NCI-H1048 (cell line): ENCODE data around the gene ABCA4.

Source experiments
- DNase-seq: peaks from one replicate; lab custom pipeline; 2025; lab: John Stamatoyannopoulos, UW

ABCA4 gene

DNA sequence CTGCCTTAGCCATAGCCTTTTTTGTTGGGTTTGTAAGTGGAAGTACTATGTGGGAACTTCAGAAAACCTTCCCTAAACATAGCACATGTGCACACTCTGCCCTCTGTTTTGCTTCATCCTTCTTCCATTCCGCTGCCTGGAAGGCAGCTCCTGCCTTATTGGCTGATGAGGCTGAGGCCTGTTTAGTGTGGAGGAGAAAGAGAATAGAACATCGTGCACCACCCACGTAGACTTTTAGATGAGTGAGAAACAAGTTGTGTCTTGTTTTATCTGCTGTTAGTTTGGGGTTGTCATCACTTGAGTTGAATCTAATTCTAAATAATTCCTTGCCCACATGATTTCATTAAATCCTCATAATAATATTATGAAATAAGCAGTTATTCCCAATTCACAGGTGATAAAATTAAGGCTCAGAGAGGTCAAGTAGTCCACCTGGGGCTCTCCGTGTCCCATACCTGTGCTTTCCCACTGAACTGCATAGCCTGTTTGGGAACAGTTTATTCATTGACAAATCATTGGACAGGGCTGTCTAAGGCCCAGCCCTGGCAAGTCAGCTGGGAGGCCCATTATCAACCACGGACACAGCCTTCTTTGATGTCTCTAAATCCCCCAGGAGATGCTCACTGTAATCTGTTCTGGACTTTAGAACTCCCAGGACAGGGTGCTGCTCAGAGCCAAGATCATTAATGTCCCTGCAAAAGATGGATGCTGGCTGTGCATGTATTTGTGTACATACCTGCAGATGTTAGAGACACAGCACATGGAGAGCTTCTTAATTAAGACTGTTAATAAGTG lies 93.0 kb downstream of the ABCA4 start:
- DNase-seq = no peak

DNA sequence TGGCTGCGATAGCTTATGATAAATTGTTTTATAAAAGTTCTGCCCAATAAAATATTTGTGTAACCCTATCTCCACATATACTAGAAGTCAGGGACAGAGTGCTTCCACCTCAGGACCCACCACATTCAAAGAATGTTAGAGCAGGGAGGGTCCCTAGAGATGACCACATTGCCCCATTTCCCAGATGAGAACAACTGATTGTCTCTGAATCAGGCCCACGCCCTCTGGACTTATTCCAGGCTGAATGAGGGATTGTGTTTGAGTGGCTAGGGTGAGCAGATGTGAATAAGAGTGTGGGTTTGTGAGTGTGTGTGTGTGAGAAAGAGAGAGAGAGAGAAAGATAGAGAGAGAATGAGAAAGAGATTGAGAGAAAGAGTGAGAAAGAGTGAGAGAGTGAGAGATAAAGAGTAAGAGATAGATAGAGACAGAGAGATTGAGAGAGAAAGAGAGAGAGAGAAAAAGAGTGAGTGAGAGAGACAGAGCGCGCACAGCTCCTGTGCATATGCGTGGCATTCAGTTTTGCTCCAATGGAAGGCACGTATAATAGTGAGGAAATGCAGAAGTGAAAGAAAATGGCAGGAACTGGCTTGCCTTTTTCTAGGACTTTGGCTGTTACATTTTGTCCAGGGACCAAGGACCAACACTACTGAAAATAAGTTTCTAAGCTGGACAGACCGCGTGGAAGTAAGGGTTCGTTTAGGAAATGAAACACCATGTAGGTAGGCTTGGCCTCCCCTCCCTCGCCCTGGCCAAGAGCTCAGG lies 94.1 kb downstream of the ABCA4 start:
- no peak for DNase-seq

DNA sequence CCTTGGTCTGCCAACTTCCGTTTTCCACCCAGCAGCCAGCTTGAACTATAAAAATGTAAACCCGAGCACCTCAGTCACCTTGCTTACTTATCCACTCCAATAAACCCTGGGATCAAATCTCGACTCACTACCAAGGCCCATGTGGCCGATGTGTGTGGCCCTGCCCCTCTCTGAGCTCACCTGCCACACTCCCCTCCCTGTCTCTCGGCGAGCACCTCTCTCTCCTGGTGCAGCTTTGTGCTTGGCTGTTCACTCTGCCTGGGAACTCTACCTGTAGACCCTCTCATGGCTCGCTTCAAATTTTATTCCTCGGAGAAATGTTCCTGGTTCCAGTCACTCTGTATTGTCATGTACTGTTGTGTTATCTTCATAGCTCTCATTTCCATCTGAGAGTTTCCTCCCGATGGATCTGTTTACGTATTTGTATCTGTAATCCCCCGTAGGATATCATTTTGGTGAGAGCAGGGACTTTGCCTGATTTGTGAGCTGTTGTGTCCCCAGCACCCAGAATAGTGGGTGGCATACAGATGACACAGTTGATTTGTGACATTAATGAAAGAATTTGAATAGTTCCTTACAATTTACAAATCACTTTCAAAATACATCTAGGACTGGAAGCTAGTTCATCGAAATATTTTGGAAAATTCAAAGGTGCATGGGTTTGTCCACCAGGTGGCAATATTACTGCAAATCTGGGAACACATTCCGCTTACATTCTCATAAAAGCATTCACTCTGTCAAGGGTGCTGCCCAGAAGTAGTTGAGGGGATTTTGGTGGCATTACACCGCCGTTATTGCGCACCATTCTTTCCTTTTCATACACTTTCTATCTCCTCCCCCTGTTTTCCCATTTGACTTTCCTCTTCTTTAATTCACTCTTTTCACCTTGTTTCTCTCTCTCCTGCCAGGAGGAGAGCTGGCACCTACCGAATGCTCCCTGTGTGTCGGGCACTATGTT lies 95.3 kb downstream of the ABCA4 start:
- no peak for DNase-seq

DNA sequence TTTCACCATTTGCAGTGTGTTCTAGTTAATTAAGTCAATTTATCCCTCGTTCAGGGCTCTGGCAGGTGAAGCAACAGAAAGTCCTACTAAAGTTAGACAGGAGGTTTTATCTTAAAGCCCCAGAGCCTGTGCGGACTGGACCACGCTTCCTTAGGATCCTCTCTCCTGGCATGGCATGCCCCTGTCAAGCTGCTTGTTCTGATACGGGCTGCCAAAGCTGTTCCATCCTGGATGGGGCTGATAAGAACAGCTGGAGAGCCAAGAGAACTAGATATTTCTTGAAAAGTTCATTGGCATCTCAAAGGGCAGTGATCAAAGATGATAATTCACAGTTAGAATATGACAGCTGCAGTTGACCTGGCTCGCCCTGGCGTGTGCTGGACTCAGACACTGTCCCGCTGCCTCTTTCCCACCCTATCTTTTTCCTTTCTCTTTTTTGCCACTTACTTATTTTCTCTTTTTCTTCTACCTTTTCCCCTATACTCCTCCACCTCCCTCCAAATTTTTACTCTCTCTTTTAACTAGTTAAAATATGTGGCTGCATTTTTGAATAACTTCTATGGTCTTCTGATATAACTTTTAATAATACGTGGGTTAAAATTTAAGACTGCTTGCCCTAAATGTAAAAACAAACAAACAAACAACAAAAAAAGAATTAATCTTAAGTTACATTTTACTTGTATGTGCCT lies 96.7 kb downstream of the ABCA4 start:
- DNase-seq = no peak

DNA sequence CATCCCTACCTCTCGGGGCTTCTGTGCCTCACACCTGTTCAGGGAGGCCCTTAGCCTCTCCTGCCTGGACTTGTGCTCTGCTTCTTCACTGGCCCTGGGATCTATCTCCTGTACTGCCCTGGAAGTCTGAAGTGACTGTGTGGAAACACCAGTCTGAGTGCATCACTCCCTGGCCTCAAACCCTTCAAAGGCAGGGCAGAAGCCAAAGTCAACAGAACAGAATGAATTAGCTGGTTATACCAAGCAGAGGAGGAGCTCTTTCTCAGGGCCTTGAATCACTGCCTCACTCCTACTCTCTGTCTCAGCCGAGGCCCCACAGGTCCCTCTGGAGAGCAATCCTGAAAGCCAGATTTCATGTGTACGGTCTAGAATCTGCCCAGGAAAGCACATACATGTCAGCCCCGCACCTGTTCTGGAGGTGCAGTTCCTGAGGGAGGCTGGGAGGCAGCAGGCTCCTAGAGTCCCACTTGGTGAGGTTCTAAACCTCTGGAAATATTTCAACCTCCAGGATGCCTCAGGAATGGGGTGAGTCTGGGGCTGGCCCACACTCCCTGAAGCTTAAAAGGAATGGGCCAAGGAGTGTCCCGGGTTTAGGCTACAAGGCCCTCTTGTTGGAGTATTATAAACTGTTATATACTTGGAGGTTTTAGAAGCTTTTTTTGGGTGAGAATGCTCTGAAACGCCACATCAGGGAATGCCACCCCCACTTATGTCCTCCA lies 98.3 kb downstream of the ABCA4 start:
- no peak for DNase-seq

DNA sequence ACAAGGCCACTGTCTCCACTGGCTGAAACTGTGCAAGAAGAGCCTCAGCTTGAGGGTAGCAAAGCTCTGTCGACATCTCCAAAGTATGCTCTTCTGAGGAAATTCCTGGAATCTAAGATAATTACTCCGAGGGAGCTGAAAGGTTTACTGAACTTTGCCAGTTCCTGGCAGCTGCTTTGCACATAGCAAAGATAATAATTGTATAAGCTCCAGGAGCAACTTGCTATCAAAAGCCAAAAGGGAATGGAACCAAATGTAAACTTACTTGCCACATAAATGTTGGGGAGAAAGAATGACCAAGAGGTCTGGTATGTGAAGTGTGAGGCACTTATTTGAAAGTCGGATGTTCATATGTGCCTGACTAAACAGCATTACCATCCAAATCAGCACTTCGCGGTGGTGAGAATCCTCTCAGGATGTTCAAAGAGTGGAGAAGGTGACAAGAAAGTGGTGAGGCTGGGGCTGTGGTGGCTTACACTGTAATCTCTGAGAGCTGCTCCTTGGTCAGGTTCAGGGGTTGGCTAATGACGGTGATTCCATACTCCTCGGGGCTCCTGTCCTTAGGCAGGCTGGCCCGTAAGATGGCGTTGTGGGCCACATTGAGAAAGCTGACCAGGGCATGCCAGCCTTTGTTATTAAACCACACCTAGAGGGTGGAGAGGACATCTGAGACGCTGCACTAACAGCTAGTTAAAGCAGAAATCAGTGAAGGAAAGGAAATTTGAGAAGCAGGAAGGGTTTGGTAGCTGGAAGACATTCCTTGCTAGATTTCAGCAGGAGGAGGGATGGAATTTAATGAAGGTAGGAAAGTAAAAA lies 100.0 kb downstream of the ABCA4 start:
- no peak for DNase-seq

DNA sequence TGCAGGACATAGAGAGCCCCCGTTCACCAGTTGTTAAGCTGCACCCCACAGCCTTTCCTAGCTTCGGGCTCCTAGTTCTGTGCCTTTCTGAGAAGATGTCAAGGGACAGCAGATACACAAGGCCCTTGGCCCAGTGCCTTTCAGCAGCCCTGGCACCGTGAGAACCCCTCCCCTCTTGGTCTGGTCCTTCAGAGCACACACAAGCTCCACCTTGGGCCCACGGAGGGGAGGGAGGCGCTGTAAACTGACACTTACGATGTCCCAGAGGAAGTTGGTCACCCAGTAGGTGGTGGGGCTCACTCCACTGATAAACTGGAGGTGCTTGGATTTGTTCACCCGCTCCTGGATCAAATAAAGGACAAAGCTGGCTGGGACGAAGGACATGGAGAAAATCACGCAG lies 101.6 kb downstream of the ABCA4 start:
- no peak for DNase-seq

DNA sequence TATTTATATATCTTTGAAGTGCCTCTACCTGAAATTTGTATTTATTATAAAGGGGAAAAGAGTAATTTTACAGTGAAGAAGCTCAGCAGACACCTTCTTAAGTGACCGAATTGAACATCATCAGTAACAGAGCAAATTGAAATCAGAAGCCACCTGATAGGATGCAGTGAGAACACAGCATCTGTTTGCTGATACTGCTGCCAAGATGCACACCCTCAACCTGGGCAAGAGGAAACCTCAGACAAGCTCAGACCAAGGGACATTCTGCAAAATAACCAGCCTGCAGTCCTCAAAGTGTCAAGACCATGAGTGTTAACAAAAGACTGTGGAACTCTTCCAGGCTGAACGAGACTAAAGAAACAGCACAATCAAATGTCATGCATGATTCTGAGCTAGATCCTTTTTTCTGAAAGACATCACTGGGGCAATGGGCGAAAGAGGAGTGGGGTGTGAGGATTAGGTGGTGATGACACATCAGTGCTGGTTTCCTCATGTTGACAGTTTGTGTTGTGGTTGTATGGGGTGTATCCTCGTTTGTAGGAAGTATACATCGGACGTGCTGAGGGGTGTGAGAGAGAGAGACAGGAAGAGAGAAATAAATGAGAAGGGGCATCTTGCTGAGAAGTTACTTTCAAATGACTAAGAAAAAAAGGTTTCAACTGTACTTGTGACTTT lies 103.7 kb downstream of the ABCA4 start:
- no peak for DNase-seq

DNA sequence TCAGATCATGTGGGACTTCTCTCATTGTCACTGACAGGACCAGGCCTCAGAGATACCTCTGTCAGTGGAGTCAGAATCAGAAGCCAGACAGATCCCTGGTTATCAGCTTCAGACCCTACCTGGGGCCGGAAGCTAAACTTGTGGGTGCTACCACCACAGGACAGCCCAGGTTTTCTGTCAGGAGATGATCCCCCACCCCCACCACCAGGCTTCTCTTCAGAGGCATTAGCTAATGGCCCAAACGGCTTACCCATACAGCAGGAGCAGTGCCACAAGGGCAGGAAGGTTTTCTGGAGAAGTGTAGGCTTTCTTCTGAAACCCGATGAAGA lies 105.5 kb downstream of the ABCA4 start:
- no peak for DNase-seq

DNA sequence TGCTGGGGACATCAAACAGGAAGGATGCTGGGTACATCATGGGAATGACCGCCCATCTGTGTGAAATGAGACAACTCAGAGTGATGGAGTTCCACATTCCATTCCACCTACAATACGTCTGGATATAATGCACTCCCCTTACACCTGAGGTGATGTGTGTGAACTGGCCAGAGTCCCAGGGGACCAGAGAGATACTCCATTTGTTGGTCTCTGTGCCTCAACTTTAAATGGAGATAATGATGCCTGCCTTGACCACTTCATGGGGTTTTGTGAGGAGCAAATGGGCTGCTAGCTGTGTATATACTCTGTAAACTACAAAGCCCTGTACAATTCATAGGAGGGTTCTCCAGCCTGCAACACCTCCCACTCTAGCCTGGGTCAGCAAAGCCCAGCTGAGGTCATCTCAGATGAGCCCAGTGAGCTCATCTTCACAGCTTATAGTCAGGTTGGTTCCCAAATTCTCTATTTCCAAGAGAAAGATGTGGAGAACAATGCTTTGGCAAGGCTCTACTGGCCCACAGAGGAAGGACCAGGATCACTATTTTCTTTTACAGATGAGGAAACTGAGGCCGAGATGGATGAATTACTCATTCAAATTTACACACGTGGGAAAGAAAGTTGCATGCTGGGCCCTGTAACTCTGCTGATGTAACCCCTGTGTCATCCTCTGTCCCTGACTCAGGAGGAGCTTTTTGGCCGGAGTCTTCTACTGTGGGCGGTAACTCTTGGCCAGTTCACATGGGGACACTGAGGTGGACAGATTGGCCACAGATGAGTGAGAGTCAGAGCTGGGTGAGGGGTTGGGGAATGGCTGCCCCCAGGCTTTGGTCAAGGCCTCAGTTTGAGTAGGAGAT lies 106.1 kb downstream of the ABCA4 start:
- no peak for DNase-seq

DNA sequence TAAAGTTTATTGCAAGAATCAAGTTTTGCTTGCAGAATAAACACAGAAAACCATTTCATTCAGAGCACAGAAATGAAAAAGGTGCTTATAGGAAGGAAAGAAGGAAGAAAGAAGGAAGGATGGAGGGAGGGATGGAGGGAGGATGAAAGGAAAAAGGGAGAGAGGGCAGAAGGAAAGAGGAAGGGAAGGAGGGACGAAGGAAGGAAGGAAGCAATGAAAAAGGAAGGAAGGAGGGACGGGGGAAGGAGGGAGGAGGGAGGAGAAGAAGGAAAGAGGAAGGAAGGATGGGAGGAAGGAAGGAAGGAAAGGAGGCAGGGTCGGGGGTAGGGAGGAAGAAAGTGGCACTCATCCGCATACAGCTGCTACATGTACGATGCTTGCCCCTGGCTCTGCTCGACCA lies 106.9 kb downstream of the ABCA4 start:
- DNase-seq = no peak

DNA sequence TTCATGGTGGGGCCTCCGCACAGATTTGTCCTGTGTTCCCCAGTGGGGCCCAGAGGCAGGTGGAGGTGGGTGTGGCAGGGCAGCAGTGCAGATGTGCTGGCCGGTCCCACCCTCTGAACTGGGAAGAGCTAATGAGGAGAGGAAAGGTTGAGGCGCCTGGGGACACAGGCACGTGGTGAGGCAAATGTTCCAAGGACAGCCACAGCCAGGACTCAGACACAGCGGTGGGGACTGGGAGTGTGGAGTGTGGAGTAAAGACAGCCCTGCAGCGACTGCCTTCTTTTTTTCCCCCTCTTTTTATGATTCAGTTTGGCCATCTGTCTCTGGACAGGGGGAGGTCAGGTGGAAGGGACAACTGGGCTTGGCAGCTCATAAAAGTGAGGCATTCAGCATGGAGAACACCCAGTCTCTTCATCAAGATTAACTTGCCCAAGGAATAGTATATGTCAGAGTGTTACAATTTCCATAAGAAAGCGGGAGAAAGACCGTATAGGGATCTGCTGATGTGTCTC lies 107.5 kb downstream of the ABCA4 start:
- DNase-seq = no peak

DNA sequence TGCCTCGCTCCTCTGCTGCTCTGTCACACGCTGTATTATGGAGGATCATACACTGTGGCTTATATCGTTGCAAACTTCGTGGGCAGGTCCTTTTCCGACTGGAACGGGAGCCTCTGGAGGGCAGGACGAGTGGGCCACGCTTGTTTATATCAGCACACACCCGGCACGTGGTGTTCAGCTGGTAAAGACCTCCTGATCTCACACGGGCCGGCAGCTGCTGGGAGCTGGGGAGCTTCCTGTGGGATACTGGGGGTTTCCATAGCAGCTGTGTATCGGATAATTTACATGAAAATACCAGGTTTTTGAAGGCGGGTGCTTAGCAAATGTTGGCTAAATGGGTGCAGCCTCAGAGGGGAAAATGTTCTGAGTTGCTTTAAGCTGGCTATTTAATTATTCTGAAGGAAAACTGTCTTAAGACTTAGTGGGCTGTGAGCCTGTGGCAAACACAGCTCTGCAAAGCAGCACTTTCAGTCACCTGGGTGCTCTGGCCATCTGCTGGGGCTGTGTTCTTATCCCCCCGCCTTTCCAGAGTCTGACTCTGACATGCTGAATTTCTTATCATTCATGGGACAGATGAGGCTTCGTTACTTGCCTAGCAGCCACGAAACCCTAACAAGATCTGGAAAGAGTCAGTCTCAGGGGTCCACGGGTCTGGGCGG lies 108.1 kb downstream of the ABCA4 start:
- DNase-seq = no peak

DNA sequence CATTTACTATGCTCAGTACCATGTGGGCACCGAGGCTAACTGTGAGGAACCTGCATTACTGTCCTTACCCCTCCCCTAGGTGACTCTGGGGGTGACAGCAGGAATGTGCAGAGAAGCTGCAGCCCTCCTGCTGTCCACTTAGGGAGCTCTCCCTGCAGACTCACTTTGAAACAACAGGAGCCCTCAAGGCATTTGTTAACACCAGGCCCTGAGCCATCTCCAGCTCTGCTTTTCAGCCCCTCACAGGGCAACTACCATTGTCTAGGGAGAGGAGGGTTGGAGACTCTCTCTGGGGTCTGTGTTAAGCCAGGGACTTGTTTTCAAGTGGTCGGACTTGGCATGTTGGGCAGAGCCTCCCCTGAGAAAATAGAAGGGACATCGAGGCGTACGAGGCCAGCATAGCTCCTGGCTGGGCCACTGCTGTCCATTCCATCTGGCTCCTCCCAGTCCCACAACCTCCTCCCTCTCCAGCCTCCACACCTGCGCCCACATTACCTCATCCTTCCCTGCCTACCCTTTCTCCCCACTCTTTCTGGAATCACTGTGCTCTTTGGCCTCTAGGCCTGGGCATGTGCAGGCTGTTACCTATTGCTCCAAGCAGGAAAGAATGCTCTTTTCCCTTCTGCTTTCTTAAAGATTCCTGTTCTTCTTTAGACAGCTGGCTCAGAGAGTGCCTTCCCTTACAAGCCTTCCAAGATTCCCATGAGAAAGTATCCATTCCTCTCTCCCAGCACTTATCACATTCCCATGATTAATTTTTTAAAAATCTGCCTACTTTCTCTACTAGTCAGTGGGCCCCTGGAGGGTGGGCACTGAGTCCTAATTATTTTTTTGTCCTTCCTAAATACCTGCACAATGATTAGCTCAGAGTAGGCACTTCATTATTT lies 109.0 kb downstream of the ABCA4 start:
- no peak for DNase-seq

DNA sequence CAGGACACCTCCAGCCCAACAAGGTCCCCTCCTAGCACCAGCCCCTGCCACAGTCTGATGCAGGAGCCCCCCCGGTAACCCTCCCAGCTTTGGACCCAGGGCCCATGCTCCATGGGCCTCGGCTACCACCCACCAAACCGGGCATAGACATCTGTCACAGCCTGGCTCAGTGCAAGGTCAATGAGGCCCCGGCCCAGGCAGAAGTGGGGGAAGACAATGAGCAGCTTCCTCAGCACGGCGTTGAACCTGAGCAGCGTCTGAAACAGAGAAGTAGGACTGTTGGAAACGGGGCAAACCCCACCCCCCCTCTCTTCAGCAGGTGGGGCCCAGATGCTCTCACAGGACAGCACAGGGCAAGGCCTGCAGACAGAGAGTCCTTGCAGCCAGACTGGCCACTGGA lies 109.8 kb downstream of the ABCA4 start:
- no peak for DNase-seq

DNA sequence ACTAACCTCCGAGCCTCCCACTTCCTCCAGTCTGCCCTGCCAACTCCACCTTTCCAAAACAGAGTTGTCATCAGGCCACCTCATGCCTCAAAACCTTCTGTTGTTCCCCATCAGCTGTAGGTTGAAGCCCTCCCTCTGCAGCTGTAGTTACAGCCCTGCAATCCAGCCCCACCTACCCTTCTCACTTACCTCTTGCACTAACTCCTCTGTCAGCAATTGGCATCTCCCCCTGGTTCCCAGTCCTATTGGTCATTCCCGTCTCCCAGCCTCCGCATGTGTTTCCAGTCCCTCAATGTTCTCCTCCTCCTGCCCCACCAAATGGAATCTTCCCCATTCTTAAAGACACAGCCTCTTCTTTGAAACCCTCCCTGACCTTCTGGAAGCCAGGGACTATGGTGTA lies 111.6 kb downstream of the ABCA4 start:
- DNase-seq = no peak

DNA sequence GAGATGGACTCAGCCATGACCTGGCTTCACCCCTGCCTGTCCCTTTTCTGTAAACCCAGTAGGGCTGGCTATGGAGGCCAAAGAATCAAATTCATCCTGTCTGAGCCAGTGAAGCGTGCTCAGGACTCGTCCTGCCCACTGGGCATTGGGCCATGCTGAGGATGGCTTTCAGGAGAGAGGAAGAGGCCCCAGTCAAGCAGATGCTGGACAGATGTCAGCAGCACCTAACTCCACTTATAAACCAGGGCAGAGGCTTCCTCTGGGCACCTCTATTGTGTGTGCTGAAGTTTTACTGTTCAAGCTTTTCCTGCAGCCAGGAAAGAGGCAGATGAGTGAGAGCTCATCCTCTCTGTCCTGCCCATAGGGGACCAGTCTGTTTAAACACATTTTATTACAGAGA lies 114.3 kb downstream of the ABCA4 start:
- no peak for DNase-seq
